ENCODE measurements around the gene ARL4A.

The ARL4A gene

GRCh38 chr7:12725575-12726316, 38.3 kb downstream of the ARL4A start:
- no peak for DNase-seq (ENCODE audit: low read depth in 3 of 3)

- DNase-seq (ENCODE audit: low read depth in 3 of 3): no peak
These were observed 39.5 kb downstream of the ARL4A start for GRCh38 chr7:12726908-12727307.

- DNase-seq (ENCODE audit: low read depth in 3 of 3): no peak
These were observed 40.2 kb downstream of the ARL4A start for GRCh38 chr7:12727455-12728191.

- DNase-seq (ENCODE audit: low read depth in 3 of 3): no peak
These were observed 40.7 kb downstream of the ARL4A start for GRCh38 chr7:12728192-12728538.

- no peak for DNase-seq (ENCODE audit: low read depth in 3 of 3)
These were observed 41.7 kb downstream of the ARL4A start for GRCh38 chr7:12729112-12729511.

GRCh38 chr7:12730523-12730922, 43.1 kb downstream of the ARL4A start:
- DNase-seq (ENCODE audit: low read depth in 3 of 3): no peak

- no peak for DNase-seq (ENCODE audit: low read depth in 3 of 3)
These were observed 43.8 kb downstream of the ARL4A start for GRCh38 chr7:12731214-12731656.

- no peak for DNase-seq (ENCODE audit: low read depth in 3 of 3)
These were observed 44.3 kb downstream of the ARL4A start for GRCh38 chr7:12731775-12732174.

- no peak for DNase-seq (ENCODE audit: low read depth in 3 of 3)
These were observed 45.0 kb downstream of the ARL4A start for GRCh38 chr7:12732428-12732827.

- DNase-seq (ENCODE audit: low read depth in 3 of 3): no peak
These were observed 48.5 kb downstream of the ARL4A start for GRCh38 chr7:12735923-12736322.

- DNase-seq (ENCODE audit: low read depth in 3 of 3): no peak
These were observed 49.9 kb downstream of the ARL4A start for GRCh38 chr7:12737373-12737772.

GRCh38 chr7:12737836-12738235, 50.4 kb downstream of the ARL4A start:
- no peak for DNase-seq (ENCODE audit: low read depth in 3 of 3)

- DNase-seq (ENCODE audit: low read depth in 3 of 3): no peak
These were observed 51.2 kb downstream of the ARL4A start for GRCh38 chr7:12738665-12739064.
